ENCODE data around the gene MYG1.

The MYG1 gene, protein sequence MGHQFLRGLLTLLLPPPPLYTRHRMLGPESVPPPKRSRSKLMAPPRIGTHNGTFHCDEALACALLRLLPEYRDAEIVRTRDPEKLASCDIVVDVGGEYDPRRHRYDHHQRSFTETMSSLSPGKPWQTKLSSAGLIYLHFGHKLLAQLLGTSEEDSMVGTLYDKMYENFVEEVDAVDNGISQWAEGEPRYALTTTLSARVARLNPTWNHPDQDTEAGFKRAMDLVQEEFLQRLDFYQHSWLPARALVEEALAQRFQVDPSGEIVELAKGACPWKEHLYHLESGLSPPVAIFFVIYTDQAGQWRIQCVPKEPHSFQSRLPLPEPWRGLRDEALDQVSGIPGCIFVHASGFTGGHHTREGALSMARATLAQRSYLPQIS

GRCh38 chr12:53299454-53300180 lies at the start of gene MYG1:
TSS of gene MYG1 (plus strand) at chr12:53299695. CDS start at chr12:53299738, 43 bp downstream.
- TF ChIP-seq CTCF (conservative IDR thresholded peaks at IDR 0.05; ENCODE audit: low read depth, low read length) = peak; percentile 24
- peak; percentile 64 for DNase-seq (ENCODE audit: low read depth)
- peak within 1 kb of the TSS; percentile 91 for H3K4me3 ChIP-seq (ENCODE audit: low read length)

GRCh38 chr12:53251477-53252348 lies 47.8 kb upstream of the MYG1 start:
- no peak for DNase-seq (ENCODE audit: low read depth)
- peak overlapping the region; percentile 83 for H3K4me3 ChIP-seq (ENCODE audit: low read length)
- peak; percentile 57 for TF ChIP-seq CTCF (conservative IDR thresholded peaks at IDR 0.05; ENCODE audit: low read depth, low read length)

DNA sequence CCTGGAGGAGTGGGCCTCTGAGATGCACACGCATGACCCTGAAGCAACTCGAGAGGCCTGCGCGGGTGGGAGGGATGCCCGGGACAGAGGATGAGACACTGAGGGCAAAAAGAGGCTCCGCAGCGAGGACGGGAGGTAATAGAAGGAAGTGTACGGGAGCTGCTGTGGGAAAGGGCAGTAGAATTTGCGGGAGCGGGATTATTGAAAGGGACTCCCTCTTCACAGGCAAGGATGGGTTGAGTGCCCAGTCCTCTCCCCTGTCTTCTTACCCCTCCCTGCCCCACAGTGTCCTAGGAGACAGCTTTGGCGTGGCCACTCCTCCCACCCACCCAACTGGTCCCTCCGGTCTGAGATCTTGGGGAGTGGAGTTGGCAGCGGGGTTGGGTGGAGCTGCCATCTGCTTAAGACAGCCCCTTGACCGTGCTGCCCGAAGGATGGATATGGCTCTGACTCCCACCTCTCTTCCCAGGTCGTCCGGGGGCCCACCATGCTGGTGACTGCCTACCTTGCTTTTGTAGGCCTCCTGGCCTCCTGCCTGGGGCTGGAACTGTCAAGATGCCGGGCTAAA lies 47.1 kb upstream of the MYG1 start:
- no peak for DNase-seq (ENCODE audit: low read depth)
- TF ChIP-seq CTCF (conservative IDR thresholded peaks at IDR 0.05; ENCODE audit: low read depth, low read length) = no peak
- peak overlapping the region; percentile 83 for H3K4me3 ChIP-seq (ENCODE audit: low read length)

DNA sequence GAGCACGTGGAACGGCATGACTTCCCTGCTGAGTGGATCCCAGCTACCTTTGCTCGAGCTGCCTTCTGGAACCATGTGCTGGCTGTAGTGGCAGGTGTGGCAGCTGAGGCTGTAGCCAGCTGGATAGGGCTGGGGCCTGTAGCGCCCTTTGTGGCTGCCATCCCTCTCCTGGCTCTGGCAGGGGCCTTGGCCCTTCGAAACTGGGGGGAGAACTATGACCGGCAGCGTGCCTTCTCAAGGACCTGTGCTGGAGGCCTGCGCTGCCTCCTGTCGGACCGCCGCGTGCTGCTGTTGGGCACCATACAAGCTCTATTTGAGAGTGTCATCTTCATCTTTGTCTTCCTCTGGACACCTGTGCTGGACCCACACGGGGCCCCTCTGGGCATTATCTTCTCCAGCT lies 46.2 kb upstream of the MYG1 start:
- no peak for DNase-seq (ENCODE audit: low read depth)
- H3K4me3 ChIP-seq (ENCODE audit: low read length) = peak overlapping the region; percentile 83

GRCh38 chr12:53254816-53255545 lies 44.5 kb upstream of the MYG1 start:
- H3K4me3 ChIP-seq (ENCODE audit: low read length) = no peak overlapping the region
- TF ChIP-seq CTCF (conservative IDR thresholded peaks at IDR 0.05; ENCODE audit: low read depth, low read length) = no peak
- no peak for DNase-seq (ENCODE audit: low read depth)

More for the DNA sequence above, 46.2 kb upstream of the MYG1 start:
- no peak for TF ChIP-seq CTCF (conservative IDR thresholded peaks at IDR 0.05; ENCODE audit: low read depth, low read length)

GRCh38 chr12:53255996-53256395 lies 43.5 kb upstream of the MYG1 start:
- no peak for TF ChIP-seq CTCF (conservative IDR thresholded peaks at IDR 0.05; ENCODE audit: low read depth, low read length)
- H3K4me3 ChIP-seq (ENCODE audit: low read length) = no peak overlapping the region
- DNase-seq (ENCODE audit: low read depth) = no peak

Data from retinal pigment epithelial cell (primary cell).